Activated B cell treated with CpG ODN at 0.5 μM for 24 hours (primary cell): ENCODE data around the gene CHMP4A. TPM values are rescaled to one million over a fixed set of nuclear protein-coding genes. Genes with fewer than 3 reads are reported as not detected.

Source experiments
- ATAC-seq: fragments of 200-7000 bp; cut with Tn5 transposase; one replicate; pipeline ENCODE4 v1.10.0; 2021; ENCODE audit warnings: low read depth, mild to moderate bottlenecking, moderate library complexity
- CTCF ChIA-PET: fragments of 350-600 bp; sonication (Branson Sonifier 250); formaldehyde crosslinking; loops from one replicate; lab custom pipeline; 2021; ENCODE audit warnings: antibody characterized with exemption; lab: Charles Lee
- POLR2A ChIA-PET: fragments of 350-600 bp; sonication (Branson Sonifier 250); formaldehyde crosslinking; loops from one replicate; lab custom pipeline; 2021; ENCODE audit warnings: antibody characterized with exemption; lab: Charles Lee
- DNase-seq: peaks from one replicate; pipeline ENCODE4 v3.0.0; 2022
- H3K27ac Mint-ChIP-seq: one replicate; pipeline ENCODE4 v1.8.0; 2020; ENCODE audit warnings: mixed read lengths
- H3K27me3 Mint-ChIP-seq: one replicate; pipeline ENCODE4 v1.8.0; 2021; ENCODE audit warnings: mixed read lengths
- H3K36me3 Mint-ChIP-seq: one replicate; pipeline ENCODE4 v1.8.0; 2021; ENCODE audit warnings: low read depth, mixed read lengths
- H3K4me1 Mint-ChIP-seq: one replicate; pipeline ENCODE4 v1.8.0; 2021; ENCODE audit warnings: mixed read lengths
- H3K4me3 Mint-ChIP-seq: one replicate; pipeline ENCODE4 v1.8.0; 2020; ENCODE audit warnings: mild to moderate bottlenecking, mixed read lengths
- H3K9me3 Mint-ChIP-seq: one replicate; pipeline ENCODE4 v1.8.0; 2020; ENCODE audit warnings: mixed read lengths
- CTCF ChIP-seq: fragments of 200-600 bp; IDR thresholded peaks from one replicate; pipeline ENCODE4 v1.8.0; 2022; ENCODE audit warnings: antibody characterized with exemption, mild to moderate bottlenecking
- intact Hi-C: fragments of 100-400 bp; cut with micrococcal nuclease; formaldehyde crosslinking; loops from one replicate; pipeline ENCODE4 v1.15.1; 2024
- total RNA-seq: library from RNA; stranded (reverse); gene quantifications from 2 replicates; pipeline ENCODE4 v1.2.3, GENCODE V29; 2022

Gene CHMP4A
- total RNA-seq, 1 donor from 2014 or later, result 88.5 TPM

GRCh38 chr14:24182110-24182882 is 31.0 kb downstream of the CHMP4A start:
- no peak for TF ChIP-seq CTCF

GRCh38 chr14:24181371-24182077 is 31.8 kb downstream of the CHMP4A start:
- no peak overlapping the region for H3K27ac Mint-ChIP-seq
- ATAC-seq, result no peak
- ChIA-PET CTCF (interaction anchor here (2.3 kb wide), 1 partner anchor 21 kb away, joined by 6 read pairs; the partner anchor contains the start of gene IRF9), POLR2A (interaction anchor here (1.6 kb wide), 1 partner anchor 21 kb away, joined by 5 read pairs; the partner anchor contains the start of gene IRF9)
- peaks cover 7% of the 10 kb centered on the region for H3K4me1 Mint-ChIP-seq
- no peak overlapping the region for H3K4me3 Mint-ChIP-seq
- peaks cover 90% of the 10 kb centered on the region for H3K36me3 Mint-ChIP-seq
- no peak for TF ChIP-seq CTCF
- no peaks in the 10 kb centered on the region for H3K27me3 Mint-ChIP-seq
- no peaks in the 10 kb centered on the region for H3K9me3 Mint-ChIP-seq
- intact Hi-C loops, result no loop called here
- no peak for DNase-seq

More at GRCh38 chr14:24182110-24182882, 31.0 kb downstream of the CHMP4A start:
- ChIA-PET CTCF (no interaction called here), POLR2A (interaction anchor here (1.2 to 1.6 kb wide), 2 partner anchors 10 to 21 kb away, joined by 3 to 5 read pairs; partner anchors contain the start of genes IRF9 and REC8)
- ATAC-seq, result no peak
- DNase-seq, result no peak
- H3K27me3 Mint-ChIP-seq, result no peaks in the 10 kb centered on the region
- H3K27ac Mint-ChIP-seq, result peak overlapping the region; percentile 4
- no peak overlapping the region for H3K4me3 Mint-ChIP-seq
- intact Hi-C loops, result no loop called here
- no peaks in the 10 kb centered on the region for H3K9me3 Mint-ChIP-seq
- peaks cover 88% of the 10 kb centered on the region for H3K36me3 Mint-ChIP-seq
- H3K4me1 Mint-ChIP-seq, result peaks cover 12% of the 10 kb centered on the region

GRCh38 chr14:24179961-24180796 is 33.1 kb downstream of the CHMP4A start:
- CTCF ChIA-PET, result interaction anchor here (2.3 kb wide), 1 partner anchor 19 kb away, joined by 6 read pairs; the partner anchor contains the start of gene IRF9
- no peak for DNase-seq
- Mint-ChIP-seq H3K27ac (peak overlapping the region; percentile 71), H3K36me3 (peaks cover 80% of the 10 kb centered on the region), H3K4me1 (peaks cover 7% of the 10 kb centered on the region), H3K9me3 (no peaks in the 10 kb centered on the region), H3K4me3 (no peak overlapping the region), H3K27me3 (no peaks in the 10 kb centered on the region)
- POLR2A ChIA-PET, result interaction anchor here (1.0 to 2.0 kb wide), 4 partner anchors 9 to 33 kb away, joined by 3 to 16 read pairs (median 8); partner anchors contain the start of genes CHMP4A, IPO4, IRF9 and TM9SF1
- TF ChIP-seq CTCF, result no peak
- no peak for ATAC-seq
- intact Hi-C loops, result no loop called here

- ChIA-PET CTCF (interaction anchor here (2.3 kb wide), 1 partner anchor 19 kb away, joined by 6 read pairs; the partner anchor contains the start of gene IRF9), POLR2A (interaction anchor here (1.0 to 2.0 kb wide), 4 partner anchors 9 to 34 kb away, joined by 3 to 16 read pairs (median 8); partner anchors contain the start of genes CHMP4A, IPO4, IRF9 and TM9SF1)
- H3K27ac Mint-ChIP-seq, result peak overlapping the region; percentile 71
- H3K27me3 Mint-ChIP-seq, result no peaks in the 10 kb centered on the region
- intact Hi-C loops, result no loop called here
- DNase-seq (no peak), ATAC-seq (peak; percentile 26)
- TF ChIP-seq CTCF, result no peak
- H3K4me3 Mint-ChIP-seq, result no peak overlapping the region
- no peaks in the 10 kb centered on the region for H3K9me3 Mint-ChIP-seq
- H3K4me1 Mint-ChIP-seq, result peaks cover 9% of the 10 kb centered on the region
- H3K36me3 Mint-ChIP-seq, result peaks cover 76% of the 10 kb centered on the region
Observed at GRCh38 chr14:24179294-24179960, 33.9 kb downstream of the CHMP4A start.
